ENCODE measurements around the gene LIN52.

Gene LIN52, protein sequence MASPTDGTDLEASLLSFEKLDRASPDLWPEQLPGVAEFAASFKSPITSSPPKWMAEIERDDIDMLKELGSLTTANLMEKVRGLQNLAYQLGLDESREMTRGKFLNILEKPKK

DNA sequence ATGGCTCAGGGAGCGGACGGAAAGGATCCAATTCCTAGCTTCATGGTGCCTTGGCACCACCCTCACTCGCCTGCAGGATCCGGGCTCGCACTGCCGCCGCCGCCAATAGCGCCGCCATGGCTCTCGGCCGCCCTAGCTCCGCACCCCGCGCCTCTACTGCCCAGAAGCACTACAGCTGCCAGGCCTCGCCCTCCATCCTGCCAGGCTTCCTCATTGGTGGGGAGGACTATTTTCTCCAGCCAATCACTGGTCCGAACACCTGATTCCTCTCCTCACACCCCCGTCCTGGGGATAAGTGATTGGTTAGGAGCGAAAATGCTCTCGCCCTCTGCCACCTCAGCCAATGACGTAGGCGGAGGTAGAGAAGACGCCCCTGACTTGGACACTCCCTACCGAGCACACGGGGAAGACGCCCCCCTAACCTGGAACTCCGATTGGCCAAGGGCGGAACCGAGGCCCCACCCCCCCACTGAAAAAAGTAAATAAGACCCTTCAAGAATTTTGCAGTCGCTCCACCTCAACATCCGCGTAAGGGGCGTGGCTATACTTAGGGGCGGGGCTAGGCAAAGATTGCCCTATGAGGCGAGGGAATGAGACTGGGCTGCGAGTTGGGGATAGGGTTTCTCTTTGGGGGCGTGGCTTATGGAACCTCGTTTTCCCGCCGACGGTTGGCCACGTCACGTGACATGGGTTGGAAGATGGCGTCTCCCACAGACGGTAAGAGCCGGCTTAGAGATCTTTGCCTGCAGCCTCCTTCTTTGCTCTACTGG, at the start of gene LIN52, which contains the start of gene ALDH6A1:
Gene LIN52 (plus strand): TSS at position 680 of the 770 bp plus-strand sequence. CDS start 19 bp downstream, at position 699.
Gene ALDH6A1 (minus strand): TSS at position 177 of the 770 bp plus-strand sequence. CDS start 59 bp downstream, at position 118.
- peak; percentile 99 for DNase-seq

DNA sequence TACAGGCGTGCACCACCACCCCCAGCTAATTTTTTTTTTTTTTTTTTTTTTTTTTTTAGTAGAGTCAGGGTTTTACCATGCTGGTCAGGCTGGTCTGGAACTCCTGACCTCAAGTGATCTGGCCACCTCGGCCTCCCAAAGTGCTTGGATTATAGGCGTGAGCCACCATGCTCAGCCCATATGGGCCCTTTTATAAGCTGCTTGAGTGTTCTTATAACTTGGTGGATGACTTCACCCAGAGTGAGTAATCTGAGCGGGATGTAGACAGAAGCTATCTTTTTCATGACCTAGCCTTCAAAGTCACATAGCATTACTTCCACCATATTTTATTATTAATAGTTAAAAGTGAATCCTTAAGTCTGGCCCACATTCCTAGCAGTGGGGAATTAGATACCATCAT, 49.2 kb upstream of the LIN52 start:
- DNase-seq: no peak

DNA sequence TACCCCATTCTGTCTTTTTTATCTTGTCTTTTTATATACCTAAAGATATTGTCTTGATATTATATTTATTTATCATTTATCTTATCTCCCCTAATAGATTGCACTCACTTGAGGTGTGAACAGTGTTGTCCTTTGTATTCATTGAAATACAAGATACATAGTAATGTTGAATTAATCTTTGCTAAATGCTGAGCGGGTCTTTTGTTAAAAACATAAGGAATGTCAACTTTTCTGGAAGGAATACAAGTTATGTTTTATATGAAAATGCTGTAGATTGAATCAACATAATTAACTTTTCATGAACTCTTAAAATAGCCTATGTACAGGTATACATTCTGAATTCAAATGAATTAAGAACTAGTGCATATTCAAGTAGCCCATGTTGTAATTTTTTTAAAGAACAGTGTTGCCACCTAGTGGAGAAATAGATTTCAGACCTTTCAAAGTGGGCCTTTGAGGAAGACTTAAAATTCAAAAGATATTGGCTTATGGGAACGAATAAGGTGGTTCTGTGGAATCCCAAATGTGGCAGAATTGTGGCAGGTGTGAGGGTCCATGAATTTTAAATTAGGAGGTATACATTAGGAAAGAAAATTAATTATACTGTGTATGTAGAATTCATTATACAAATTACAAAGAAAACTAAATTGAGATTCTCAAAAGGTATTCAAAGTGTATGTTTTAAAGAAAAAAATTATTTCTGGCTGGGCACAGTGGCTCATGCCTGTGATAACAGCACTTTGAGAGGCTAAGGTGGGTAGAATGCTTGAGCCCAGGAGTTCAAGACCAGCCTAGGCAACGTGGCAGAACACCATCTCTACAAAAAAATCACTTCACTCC, 46.5 kb upstream of the LIN52 start:
- no peak for DNase-seq

DNA sequence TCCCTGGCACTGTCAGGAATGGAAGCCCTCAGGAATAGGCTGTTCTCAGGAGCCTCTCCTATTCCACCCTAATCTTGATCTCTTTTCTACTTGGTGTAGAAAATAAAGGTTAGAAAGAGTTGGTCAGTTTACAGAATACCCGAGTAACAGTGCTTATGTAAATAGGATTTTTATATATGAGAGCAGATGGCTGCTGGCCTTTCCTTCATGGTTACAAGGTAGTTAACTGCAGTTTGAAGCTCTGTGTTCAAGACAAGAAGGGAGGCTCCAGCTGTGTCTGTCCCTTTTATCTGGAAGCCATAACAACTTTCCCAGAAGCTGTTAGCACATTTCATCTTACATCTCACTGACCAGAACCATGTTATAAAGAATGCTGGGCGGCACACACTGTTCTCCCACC, 42.5 kb upstream of the LIN52 start:
- DNase-seq: no peak

DNA sequence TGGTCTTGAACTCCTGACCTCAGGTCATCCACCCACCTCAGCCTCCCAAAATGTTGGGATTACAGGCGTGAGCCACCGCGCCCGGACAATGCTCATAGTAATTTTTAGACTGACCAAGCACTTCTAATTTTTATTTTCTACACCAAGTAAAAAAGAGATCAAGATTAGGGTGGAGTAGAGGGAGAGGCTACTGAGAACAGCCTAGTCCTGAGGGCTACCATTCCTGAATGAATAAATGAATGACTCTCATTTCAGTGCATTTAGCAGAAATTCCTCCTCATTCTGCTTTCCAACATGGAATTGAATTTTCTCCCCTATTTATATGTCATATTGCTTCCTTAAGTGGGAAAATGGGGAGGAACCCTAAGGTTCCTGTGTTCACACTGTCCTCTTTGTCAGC, 39.2 kb upstream of the LIN52 start:
- DNase-seq: no peak

DNA sequence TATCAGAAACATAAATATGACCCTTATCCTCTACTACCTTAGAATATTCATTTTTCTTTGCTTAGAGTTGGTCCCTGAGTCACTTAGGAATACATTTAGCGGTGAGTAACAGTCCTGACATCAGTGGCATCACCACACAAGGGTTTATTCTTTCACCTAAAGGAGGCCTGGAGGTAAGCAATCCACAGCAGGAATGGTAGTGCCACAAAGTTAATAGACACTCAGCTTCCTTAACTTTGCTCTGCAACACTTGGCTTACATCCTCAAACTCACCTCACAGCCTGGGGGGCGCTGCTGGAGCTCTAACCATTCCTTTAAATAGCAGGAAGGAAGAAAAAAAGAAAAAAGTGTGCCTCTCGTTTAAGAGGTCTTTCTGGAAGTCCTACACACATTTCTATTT, 36.5 kb upstream of the LIN52 start:
- no peak for DNase-seq

DNA sequence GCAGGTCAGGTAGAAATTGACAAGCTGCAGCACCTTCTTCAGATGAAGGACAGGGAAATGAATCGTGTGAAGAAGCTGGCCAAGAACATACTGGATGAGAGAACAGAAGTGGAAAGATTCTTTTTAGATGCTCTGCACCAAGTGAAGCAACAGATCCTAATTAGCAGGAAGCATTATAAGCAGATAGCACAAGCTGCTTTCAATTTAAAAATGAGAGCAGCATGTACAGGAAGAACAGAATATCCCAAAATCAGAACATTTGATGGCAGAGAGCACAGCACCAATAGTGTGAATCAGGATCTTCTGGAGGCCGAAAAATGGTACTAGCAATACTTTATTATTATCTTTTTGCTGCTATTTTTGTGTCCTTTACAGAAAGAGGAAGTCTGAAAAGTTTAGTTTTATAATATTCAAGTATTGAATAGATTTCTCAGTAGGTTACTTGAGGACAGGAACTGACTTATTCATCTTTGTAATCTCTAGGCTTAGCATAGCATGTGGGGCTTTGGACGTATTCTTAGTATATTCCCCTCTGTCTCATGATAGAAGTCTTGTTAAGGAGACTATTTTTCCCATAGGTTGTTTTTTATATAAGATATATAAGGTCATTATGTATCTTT, 34.8 kb upstream of the LIN52 start:
- DNase-seq: no peak

DNA sequence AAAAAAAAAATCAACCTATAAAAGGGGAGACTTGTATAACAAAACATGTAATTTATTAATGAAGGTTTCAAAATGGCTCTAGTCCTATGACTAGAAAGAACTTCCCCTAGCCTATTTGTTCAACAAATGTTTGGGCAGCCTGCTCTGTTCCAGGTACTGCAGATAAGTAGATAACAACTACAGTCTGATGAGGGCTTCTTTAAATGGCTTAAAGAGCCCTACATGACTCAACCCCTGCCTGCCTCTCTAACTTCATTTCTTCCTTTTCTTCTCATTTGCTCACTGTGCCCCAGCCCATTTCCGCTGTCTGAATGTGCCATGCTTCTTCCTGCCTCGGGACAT, 22.0 kb upstream of the LIN52 start:
- no peak for DNase-seq

DNA sequence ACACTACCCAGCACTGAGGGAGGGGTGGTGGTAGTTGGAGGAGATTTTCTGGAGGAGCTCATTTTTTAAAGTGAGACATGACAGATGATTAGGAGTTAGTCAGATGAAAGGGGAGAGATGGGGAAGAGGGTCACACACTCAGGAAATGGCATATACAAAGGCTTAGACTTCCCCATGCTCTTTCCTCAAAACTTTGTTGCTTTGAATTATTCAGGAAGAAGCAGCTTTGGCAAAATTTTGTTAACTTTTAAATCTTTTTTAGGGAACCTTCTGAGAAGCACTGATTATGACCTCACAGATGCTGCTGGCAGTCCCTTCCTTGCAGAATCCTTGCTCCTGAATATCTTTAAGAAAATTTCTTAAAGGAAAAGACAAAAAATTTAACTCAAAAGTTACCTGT, 20.3 kb upstream of the LIN52 start:
- DNase-seq: no peak

DNA sequence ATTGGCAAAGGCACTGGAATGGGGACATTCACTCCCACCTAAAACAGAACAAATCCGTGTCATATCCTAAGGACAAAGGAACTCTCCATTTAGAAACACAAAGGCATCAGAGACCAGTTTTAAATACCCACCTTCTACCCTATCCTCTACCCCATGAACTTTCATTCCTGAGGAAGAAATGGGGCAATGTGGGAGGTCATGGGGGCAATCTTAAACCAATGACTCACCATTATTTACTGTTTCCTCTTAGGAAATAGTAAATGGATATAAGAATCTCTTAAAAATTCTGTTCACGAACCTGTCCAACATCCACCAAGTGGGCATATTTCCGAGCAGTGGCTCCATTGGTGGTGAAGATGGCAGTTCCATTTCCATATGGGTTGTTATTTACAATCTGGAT, 19.9 kb upstream of the LIN52 start:
- no peak for DNase-seq

DNA sequence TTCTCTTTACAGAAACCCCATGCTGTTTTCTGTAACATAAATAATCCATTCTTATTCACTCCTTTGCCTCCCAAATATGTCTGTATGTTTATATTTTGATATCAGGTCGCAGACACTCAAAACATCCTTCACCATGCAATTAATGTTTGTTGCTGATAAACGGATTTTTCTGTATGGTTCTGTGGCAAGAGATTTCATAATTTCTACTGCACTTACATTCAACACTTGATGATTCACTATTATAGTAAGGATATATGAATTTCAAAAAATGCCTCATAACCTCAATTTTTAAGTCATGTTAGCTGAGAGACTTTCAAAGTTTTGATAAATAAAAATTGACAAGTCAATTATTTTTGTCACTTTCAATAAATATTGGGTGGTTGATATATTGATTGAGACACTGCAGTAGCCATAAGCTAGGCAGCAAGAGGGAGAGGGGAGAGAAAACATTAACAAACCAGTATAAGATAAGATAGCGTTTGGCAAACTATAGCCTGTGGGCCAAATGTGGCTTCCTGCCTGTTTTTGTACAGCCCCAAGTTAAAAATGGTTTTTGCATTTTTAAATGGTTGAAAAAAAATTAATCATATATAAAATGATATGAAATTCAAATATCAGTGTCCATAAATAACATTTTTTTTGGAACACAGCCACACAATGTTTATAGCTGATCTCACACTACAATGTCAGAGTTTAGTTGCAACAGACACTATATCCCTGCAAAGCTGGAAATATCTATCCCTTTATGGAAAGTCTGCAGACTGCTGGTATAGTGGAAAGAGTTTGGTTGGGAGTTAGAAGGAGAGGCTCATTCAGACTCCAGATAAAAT, 18.8 kb upstream of the LIN52 start:
- DNase-seq: no peak

DNA sequence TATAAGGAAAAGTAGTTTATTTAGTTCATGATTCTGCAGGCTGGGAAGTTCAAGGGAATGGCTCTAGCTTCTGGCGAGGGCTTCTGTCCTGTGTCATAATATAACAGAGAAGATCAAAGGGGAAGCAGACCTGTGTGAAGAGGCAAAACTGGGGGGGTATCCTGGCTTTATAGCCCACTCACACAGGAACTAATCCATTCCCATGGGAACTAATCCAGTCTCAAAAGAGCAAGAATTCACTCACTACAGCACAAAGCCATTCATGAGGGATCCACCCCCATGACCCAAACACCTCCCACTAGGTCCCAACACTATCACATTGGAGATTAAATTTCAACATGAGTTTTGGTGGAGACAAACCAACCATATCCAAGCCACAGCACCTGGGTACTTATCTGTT, 7.4 kb upstream of the LIN52 start:
- DNase-seq: no peak

DNA sequence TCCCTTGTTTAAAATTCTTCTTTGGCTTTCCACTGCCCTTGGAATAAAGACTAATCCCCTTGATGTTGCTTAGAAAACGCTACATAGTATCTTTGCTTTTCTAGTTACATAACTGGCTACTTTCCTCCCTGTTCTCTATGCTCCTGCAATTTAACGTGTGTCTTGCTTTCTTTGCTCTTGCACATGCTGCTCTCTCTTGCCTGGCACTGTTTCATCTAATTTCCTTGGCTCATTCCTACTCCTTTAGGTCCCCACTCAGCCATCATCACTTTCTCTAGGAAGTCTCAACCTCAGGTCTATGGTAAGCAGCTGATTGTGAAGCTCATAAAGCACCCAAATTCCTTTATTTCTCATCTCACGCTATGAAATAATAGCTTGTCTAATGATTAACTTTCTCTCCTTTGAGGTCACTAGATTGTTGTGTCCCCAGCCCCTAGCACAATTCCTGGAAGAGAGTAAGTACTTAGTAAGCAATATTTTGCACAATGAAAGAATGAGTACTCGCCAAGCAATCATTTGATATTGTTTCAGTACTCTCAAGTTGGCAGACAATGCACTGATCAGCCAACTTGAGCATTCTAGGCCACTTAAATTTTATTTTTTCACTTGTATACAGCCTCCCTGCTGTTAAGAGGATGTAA, 3.8 kb upstream of the LIN52 start:
- DNase-seq: no peak

DNA sequence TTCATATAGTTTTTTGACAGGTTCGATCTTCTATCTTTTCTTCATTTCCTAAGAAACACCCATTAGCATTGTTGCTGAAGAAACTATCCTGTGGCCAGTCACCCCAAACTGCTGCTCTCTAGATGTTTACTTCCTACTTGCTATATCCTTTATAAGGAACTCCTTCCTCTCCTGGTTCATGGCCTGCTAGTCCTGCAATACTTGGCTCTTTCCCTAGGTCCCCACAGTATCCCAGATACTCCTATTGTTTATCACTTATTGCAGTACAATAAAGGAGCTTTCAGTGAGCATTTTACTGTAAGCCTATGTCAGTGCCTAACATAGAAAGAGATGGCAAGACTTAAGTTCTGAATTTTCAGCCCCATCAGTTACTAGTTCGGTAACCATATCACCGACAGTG, 3.3 kb upstream of the LIN52 start:
- DNase-seq: no peak

DNA sequence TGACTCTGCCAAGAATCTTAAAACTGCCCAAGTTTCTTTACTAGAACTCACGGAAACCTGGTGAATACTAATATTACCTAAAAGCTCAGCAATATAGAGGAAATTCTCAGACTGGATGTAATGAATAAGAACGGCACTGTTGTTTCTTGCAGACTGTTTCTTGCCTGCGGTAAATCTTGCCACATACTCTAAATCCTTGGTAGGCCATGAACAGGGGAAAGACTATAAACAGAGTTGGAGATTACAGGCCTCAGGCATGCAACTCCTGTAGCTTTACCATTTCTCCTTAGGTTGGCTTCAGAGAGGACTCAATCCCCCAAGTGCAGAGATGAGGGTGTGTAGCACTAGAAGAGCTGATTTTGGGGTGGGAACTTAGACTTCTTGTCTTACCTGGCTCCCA, 1.6 kb upstream of the LIN52 start:
- DNase-seq: no peak

DNA sequence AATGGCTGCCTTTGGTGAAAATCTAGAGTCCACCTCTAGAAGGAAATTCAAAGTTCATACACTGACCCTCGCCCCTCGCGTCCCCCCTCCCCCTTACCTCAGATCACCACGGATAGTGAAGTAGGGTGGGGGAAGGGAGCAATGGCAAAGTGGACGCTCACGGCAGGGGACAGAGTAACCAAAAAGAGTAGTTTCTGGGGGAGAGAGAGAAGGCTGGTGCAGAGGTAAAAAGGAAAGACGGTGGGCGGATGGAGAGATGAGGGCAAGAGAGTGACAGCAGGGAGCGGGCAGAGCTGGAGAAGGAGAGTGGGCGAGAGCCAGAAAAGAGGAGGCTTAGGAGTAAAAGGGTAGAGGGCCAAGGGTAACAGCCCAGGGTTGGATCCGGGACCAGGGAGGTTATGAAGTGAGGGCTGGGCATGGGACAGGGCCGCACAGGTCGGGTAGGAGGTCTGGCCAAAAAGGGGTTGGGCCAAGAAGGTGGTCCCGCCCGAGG, 926 bp upstream of the LIN52 start:
- no peak for DNase-seq

DNA sequence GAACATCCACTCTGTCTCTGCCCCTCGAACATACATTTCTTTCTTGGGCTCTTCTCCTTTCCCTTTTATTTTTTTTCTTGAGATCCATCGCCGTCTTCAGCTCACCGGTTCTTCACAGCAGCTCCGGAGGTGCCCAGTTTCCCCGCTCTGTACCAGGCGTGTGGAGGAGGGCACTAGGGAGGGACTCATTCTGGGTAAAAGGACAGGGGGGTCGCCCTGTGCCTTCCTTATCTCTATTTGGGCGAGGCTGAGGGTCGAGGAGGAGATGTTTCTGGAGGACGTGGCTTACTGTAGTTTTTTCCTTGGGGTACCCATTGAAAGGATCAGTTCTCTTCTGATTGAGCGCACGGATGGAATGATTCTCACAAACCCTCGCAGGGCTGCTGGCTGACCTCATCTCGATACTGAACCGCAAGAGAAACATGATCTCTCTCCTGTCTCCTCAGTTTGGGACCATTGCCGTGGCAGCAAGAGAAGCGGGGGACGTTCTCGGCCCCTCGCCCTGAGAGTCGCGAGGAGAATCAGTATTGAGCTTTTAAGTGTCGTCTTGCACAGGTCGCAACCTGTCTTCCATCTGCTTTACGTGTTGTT, 386 bp downstream of the LIN52 start:
- peak; percentile 68 for DNase-seq

DNA sequence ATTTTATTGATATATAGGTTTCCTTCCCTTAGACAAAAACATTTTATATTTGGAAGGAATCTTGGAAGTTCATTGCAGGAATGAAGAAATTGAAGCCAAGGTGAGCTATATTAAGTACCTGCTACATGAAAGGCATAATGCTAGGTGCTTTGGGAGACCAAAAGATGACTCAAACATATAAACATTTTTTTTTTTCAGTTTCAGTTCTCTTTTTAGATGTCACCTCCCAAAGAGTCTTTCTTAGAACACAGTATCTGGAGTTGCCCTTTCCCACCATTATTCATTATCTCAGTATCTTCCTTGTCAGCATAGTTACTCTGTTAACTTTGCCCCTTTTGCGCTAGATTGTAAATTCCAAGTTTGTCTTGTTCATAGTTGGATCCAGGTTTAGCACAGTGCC, 1.1 kb downstream of the LIN52 start:
- no peak for DNase-seq

DNA sequence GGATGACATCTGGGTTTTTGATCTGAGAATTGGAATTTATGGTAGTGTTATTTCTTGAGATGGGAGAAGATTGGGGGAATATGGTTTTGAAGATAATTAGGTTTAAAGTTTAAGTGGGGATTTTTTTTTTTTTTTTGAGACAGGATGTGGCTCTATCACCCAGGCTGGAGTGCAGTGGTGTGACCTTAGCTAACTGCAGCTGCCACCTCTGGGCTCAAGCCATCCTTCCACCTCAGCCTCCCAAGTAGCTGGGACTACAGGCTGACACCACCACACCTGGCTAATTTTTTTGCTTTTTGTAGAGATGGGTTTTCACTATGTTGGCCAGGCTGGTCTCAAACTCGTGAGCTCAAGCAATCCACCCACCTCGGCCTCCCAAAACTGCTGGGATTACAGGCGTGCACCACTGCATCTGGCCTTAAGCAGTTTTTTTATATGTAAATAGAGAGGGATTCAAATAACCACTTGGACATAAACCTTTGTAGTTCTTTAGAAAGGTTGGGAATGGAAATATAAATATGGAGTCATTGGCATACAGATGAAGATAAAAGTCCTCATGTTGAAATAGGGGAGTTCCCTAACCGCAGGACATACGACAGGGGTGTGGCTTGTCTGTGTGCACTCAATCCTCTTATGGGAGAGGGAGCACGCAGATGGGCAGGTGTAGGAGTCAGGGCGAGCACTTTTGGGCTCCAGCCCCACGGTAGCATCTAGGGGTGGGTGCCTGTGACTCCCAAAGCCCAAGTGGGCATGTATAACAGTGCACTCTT, 4.7 kb downstream of the LIN52 start:
- no peak for DNase-seq

DNA sequence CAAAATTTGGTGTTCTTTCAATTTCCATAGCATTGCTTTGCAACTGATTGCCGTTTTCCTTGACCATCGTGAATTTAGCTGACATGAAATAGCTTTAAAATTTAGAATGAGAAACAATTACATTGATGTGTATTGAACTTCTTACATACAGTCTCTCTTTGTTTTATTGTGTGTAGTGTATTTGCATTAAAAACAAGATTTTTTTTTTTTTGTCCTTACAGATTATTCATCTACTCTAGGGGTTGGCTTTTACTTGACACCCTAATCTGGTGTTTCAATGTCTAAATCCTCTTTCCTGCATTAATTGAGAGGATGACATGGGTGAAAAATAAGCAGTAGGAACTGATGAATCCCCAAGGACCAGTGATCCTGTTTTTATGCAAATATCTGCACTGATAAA, 20.6 kb downstream of the LIN52 start:
- no peak for DNase-seq

DNA sequence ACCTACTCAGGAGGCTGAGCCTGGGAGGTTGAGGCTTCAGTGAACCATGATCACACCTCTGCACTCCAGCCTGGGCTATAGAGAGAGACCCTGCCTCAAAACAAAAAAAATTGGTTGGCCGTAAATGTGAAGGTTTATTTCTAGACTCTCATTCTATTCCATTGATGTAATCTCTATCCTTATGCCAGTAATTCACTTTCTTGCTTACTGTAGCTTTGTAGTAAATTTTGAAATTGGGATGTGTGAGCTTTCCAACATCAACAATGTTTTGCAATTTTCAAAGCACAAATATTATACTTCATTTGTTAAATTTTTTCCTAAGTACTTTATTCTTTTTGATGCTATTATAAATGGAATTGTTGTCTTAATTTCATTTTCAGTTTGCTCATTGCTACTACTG, 24.6 kb downstream of the LIN52 start:
- DNase-seq: no peak
